HTR-8/SVneo (cell line): ENCODE measurements around the gene CARD16.
A peak's percentile ranks its signal among the peaks of the same experiment; 100 is the strongest.

Source experiments
- DNase-seq: peaks from one replicate; pipeline ENCODE4 v3.0.0; 2011; ENCODE audit warnings: low spot score, mixed read lengths; ENCODE audit not compliant: insufficient read length
- FAIRE-seq: peaks from 2 replicates; lab custom pipeline; 2011; peaks lifted over from hg19 to GRCh38; lab: Jason Lieb, UNC

CARD16 gene

GRCh38 chr11:105000167-105000566, 45.0 kb downstream of the CARD16 start:
- peak; percentile 80 for FAIRE-seq
- DNase-seq, result peak; percentile 10

GRCh38 chr11:104999721-105000120, 45.4 kb downstream of the CARD16 start:
- DNase-seq (no peak), FAIRE-seq (no peak)

- DNase-seq, result peak; percentile 22
- peak; percentile 33 for FAIRE-seq
Observed at GRCh38 chr11:104997288-104997687, 47.8 kb downstream of the CARD16 start.

GRCh38 chr11:104995001-104995408, 50.1 kb downstream of the CARD16 start:
- no peak for FAIRE-seq
- DNase-seq, result no peak

- DNase-seq, result no peak
- FAIRE-seq, result no peak
Observed at GRCh38 chr11:104992781-104993180, 52.4 kb downstream of the CARD16 start.

GRCh38 chr11:104991994-104992393, 53.1 kb downstream of the CARD16 start:
- DNase-seq, result no peak
- FAIRE-seq, result no peak
